GM12874 (cell line): Measurements from ENCODE around the gene ZNF341.

Experiments used
- CTCF ChIP-seq: IDR thresholded peaks from 2 replicates; pipeline ENCODE4 v1.5.1; 2011; ENCODE audit warnings: low read depth, mild to moderate bottlenecking, control low read depth, low read length, moderate library complexity; ENCODE audit not compliant: insufficient read depth

Gene ZNF341

GRCh38 chr20:33696448-33696847, 35.3 kb upstream of the ZNF341 start:
- no peak for TF ChIP-seq CTCF

DNA sequence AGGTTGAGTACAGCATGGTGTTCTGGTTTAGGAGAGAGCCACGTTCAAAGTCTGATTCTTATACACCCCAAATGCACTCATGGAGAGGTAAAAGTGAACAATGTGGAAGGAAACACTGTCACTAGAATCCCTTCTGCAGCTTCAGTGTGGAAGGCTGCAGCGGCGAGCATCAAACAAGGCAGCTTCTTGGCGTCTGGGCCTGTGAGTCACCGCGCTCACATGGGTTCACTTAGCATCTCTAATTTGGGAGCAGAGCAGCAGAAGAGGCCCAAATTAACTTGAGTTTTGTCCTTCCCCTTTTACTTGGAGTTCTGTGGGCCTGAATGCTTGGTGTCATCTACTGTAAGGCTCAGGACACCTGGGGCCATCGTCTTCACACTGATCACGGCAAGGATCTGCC, 34.7 kb upstream of the ZNF341 start:
- TF ChIP-seq CTCF = no peak

DNA sequence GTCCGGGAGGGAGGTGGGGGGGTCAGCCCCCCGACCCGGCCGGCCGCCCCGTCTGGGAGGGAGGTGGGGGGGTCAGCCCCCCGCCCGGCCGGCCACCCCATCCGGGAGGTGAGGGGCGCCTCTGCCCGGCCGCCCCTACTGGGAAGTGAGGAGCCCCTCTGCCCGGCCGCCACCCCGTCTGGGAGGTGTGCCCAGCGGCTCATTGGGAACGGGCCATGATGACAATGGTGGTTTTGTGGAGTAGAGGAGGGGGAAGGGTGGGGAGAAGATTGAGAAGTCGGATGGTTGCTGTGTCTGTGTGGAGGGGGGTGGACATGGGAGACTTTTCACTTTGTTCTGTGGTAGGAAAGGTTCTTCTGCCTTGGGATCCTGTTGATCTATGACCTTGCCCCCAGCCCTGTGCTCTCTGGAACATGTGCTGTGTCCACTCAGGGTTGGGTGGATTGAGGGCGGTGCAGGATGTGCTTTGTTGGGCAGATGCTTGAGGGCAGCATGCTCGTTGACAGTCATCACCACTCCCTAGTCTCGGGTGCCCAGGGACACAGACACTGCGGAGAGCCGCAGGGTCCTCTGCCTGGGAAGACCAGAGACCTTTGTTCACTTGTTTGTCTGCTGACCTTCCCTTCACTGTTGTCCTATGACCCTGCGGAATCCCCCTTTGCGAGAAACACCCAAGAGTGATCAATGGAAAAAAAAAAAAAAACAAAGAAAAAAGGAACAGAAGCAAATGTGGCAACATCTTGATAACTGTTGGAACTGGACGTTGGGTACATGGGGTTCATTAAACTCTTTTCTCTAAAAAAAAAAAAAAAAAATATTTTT, 30.0 kb upstream of the ZNF341 start:
- TF ChIP-seq CTCF = no peak

DNA sequence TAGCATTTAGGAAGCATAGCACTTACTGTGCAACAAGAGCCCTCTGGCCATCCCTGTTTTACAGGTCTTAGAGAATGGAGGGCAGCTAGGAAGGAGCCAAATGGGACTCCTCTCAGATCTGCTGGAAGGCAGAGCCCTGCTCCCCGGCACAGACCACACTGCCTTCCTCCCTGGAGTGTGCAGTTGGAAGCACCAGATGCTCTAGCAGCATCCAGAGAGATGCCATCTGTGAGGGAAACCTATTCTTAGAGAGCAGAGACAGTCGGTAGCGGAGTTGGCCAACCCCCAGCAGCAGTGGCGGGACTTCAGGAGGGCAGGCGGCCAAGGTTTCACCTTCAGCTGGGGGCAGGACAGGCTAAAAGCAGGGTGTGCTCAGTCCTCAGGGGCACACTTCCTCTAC, 28.9 kb upstream of the ZNF341 start:
- no peak for TF ChIP-seq CTCF

GRCh38 chr20:33703498-33704137, 28.2 kb upstream of the ZNF341 start:
- no peak for TF ChIP-seq CTCF

- TF ChIP-seq CTCF = no peak
These were observed 27.4 kb upstream of the ZNF341 start for GRCh38 chr20:33704197-33704924.

GRCh38 chr20:33707668-33708067, 24.1 kb upstream of the ZNF341 start:
- TF ChIP-seq CTCF = no peak
